Epithelial cell of umbilical artery (primary cell): Measurements from ENCODE around the gene TMEM141. TPM values are rescaled to one million over a fixed set of nuclear protein-coding genes. Genes with fewer than 3 reads are reported as not detected.

ENCODE experiments used
- total RNA-seq: library from RNA; depleted of rRNA; stranded (reverse); fragments of >200 nt; gene quantifications from 2 replicates; pipeline ENCODE4 v1.2.3, GENCODE V29; 2014

The TMEM141 gene
- 105 and 109 TPM in 2 replicates for total RNA-seq

DNA sequence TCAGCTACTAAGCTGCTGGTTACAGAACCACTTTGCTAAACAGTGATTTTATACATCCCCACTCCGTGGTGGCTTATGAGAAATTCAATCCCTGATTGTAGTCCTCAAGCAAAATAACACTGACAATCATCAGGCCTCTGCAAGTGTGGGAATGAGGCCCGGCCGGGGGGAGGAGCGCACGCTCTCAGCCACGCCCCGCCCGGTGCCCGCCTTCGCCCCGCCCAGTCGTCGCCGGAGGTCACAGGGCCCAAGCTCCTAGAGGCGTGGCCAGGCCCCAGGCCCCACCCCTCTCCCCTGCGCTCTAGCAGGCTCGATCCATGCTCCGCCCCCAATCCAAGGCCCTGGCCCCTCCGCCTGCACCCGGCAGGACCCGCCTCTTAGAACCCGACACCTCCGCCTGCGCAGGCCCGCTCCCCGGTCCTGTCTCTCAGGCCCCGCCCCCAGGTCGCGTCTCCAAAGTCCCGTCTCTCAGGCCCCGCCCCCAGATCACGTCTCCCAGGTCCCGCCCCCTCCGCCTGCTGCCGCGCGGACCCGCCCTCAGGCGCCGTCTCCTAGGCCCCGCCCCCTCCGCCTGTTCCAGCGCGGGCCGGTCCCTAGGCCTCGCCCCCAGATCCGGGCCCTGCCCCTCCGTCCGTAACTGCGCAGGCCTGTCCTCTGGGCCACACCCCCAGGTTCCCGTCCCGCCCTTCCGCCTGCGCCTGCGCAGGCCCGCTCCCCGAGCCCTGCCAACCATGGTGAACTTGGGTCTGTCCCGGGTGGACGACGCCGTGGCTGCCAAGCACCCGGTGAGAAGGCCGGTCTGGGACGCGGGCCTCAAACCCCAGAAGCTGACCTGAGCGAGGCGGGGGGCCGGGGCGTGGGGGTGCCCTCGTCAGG lies at the start of gene TMEM141:
TMEM141 (plus strand) TSS at position 705 of the 876 bp plus-strand sequence; CDS start at position 732, 27 bp downstream.

GRCh38 chr9:136742591-136743391 lies 48.4 kb upstream of the TMEM141 start, which contains the start of gene LCN10:
LCN10 (minus strand) TSS chr9:136742940; CDS start chr9:136742903, 37 bp downstream.

DNA sequence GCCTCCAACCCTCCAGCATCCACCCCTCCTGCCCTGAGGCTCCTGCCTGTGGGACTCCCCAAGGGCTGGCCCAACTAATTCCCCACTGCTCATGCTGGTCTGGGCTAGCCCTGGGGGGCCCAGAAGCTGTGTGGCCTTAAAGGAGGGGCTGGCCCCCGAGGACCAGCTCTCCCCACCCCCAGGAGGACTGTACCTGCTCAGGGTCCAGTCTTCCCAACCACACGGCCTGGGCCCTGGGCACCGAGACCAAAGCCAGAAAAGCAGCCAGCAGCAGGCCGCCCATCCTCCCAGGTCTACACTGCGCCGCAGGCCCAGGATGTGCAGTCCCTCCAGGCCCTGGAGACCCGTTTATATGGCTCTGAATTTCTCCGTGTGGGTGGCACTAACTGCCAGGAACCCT lies 42.9 kb upstream of the TMEM141 start, which contains the start of gene LCN6:
LCN6 (minus strand) TSS at position 325 of the 400 bp plus-strand sequence; CDS start at position 283, 42 bp downstream.

DNA sequence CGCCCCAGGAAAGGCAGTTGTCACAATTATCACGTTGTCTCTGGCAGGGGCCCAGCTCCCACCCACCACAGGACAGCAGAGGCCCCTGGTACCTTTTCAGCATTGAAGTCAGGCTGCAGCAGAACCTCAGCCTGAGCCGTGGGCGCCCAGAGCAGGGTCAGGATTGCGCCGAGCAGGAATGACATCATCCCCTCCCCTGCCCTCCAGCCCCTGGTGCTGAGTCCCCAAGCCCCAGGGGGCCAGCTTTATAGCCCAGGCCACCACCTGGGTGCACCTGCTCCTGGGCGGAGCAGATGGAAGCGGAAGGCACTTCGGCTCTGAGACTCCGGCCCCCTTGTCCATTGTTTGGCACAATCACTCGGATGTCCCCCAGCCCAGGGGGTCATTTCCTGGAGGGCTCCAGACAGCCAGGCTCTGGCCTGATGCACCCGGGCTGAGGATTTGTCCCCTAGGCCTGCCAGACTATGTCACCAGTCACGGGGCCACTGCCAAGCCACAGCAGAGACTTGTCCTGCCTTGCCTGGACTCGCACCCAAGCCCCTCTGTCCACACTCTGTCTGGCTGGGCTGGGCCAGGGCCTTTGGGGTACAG lies 26.7 kb upstream of the TMEM141 start, which contains the start of gene LCN15:
LCN15 (minus strand) TSS at position 218 of the 591 bp plus-strand sequence; CDS start at position 188, 30 bp downstream.

GRCh38 chr9:136796238-136796774 lies 5.2 kb downstream of the TMEM141 start, which contains the start of gene CCDC183:
CCDC183 (plus strand) TSS chr9:136796338; CDS start chr9:136796398, 60 bp downstream.

DNA sequence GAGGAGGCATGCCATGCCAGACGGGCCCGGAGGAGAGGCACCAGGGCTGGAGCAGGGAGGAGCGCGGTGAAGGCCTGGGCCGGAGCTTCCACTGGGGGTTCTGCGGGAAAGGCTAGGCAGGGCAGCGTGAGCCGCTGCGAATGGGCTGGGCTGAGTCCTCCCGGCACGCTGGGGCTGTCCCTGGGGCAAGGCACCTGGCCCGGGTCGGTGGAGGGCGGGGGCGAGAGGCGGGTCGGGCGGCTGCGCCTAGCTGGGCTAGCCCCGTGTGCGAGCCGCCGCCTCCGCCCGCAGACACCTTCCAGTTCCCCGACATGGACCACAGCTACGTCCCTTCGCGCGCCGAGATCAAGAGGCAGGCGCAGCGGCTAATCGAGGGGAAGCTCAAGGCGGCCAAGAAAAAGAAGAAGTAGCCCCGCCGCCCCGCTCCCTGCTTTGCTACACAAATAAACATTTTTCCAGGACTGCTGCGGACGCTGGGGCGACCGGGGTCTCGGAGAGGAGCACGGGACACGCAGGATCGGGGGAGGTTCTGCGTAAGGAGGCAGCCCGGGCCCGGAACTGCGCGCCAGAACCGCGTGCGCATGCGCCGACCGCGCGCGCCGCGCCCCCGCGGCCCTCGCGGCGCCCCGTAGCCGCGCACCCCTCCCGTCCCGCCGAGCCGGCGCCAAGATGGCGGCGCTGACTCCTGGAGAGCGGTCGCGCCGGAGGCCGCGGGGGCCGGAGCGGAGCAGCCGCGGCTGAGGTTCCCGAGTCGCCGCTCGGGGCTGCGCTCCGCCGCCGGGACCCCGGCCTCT lies 16.3 kb downstream of the TMEM141 start, which contains the start of gene RABL6:
RABL6 (plus strand) TSS at position 668 of the 794 bp plus-strand sequence. CDS start 249 bp downstream, outside the sequence.

GRCh38 chr9:136842380-136842948 lies 51.3 kb downstream of the TMEM141 start, which contains the start of gene AJM1:
AJM1 (plus strand) TSS chr9:136842478; CDS start chr9:136844415, 1,937 bp downstream.

Other genes starting within 250 kb of the TMEM141 start
- gene NOTCH1, start 245.3 kb upstream of the TMEM141 start, total RNA-seq, result 69.9 and 99.1 TPM in 2 replicates
- gene EGFL7, start 128.4 kb upstream of the TMEM141 start, total RNA-seq, result 532 and 626 TPM in 2 replicates
- gene AGPAT2, start 103.9 kb upstream of the TMEM141 start, total RNA-seq, result 33.3 and 37.7 TPM in 2 replicates
- gene DIPK1B, start 78.8 kb upstream of the TMEM141 start, total RNA-seq, result 171 and 201 TPM in 2 replicates
- not detected in 2 replicates for gene LCN10, start 48.4 kb upstream of the TMEM141 start, total RNA-seq
- not detected in 2 replicates for gene LCN6, start 42.8 kb upstream of the TMEM141 start, total RNA-seq
- gene LCN8, start 33.1 kb upstream of the TMEM141 start, total RNA-seq, result not detected in 2 replicates
- not detected in 2 replicates for gene LCN15, start 26.8 kb upstream of the TMEM141 start, total RNA-seq
- gene CCDC183, start 5.0 kb downstream of the TMEM141 start, total RNA-seq, result under 0.01 and 0.46 TPM in 2 replicates
- 57.9 and 64.6 TPM in 2 replicates for gene RABL6, start 16.6 kb downstream of the TMEM141 start, total RNA-seq
- 0.61 and 0.65 TPM in 2 replicates for gene AJM1, start 51.1 kb downstream of the TMEM141 start, total RNA-seq
- gene PHPT1, start 58.1 kb downstream of the TMEM141 start, total RNA-seq, result 91.8 and 130 TPM in 2 replicates
- 0.32 and 1.5 TPM in 2 replicates for gene MAMDC4, start 61.0 kb downstream of the TMEM141 start, total RNA-seq
- gene EDF1, start 75.0 kb downstream of the TMEM141 start, total RNA-seq, result 352 and 430 TPM in 2 replicates
- 11.1 and 11.4 TPM in 2 replicates for gene TRAF2, start 95.2 kb downstream of the TMEM141 start, total RNA-seq
- gene FBXW5, start 153.4 kb downstream of the TMEM141 start, total RNA-seq, result 124 and 151 TPM in 2 replicates
- gene C8G, start 153.9 kb downstream of the TMEM141 start, total RNA-seq, result not detected in 2 replicates
- gene LCN12, start 160.9 kb downstream of the TMEM141 start, total RNA-seq, result not detected in 2 replicates
- gene PTGDS, start 186.2 kb downstream of the TMEM141 start, total RNA-seq, result 0.65 TPM in 1 of 2 replicates, not detected in the other
- gene LCNL1, start 191.6 kb downstream of the TMEM141 start, total RNA-seq, result not detected in 2 replicates
- 18.8 and 26.0 TPM in 2 replicates for gene PAXX, start 201.1 kb downstream of the TMEM141 start, total RNA-seq
- gene CLIC3, start 205.2 kb downstream of the TMEM141 start, total RNA-seq, result 0.32 TPM in 1 of 2 replicates, not detected in the other
- gene ABCA2, start 236.9 kb downstream of the TMEM141 start, total RNA-seq, result 4.0 and 8.4 TPM in 2 replicates
- gene FUT7, start 240.7 kb downstream of the TMEM141 start, total RNA-seq, result not detected in 2 replicates